HG03460 (cell line): Measurements from ENCODE around the gene HELZ.
"Not testable (repeated sequence)": the region's sequence is repeated elsewhere in the genome, so short reads cannot be mapped to it uniquely, and the experiment has no call there.

ENCODE experiments used
- ATAC-seq: cut with Tn5 transposase; IDR thresholded peaks from one replicate; pipeline ENCODE4 v1.9.1; 2021; ENCODE audit not compliant: unreplicated experiment

The HELZ gene

GRCh38 chr17:67271187-67271586, 26.2 kb upstream of the HELZ start:
- ATAC-seq: not testable (repeated sequence)

GRCh38 chr17:67270416-67270815, 25.4 kb upstream of the HELZ start:
- no peak for ATAC-seq

- no peak for ATAC-seq
Measured at GRCh38 chr17:67266496-67266895, 21.5 kb upstream of the HELZ start.

- ATAC-seq: no peak
Measured at GRCh38 chr17:67265436-67266019, 20.5 kb upstream of the HELZ start.

GRCh38 chr17:67262435-67263117, 17.6 kb upstream of the HELZ start:
- ATAC-seq: no peak

- ATAC-seq: no peak
Measured at GRCh38 chr17:67260170-67260987, 15.4 kb upstream of the HELZ start.

GRCh38 chr17:67258821-67259468, 13.9 kb upstream of the HELZ start:
- no peak for ATAC-seq

GRCh38 chr17:67256075-67256732, 11.2 kb upstream of the HELZ start:
- no peak for ATAC-seq

GRCh38 chr17:67253384-67253783, 8.4 kb upstream of the HELZ start:
- no peak for ATAC-seq

GRCh38 chr17:67251586-67251985, 6.6 kb upstream of the HELZ start:
- not testable (repeated sequence) for ATAC-seq

GRCh38 chr17:67248291-67248690, 3.3 kb upstream of the HELZ start:
- ATAC-seq: no peak

- ATAC-seq: no peak
Measured at GRCh38 chr17:67247416-67247900, 2.5 kb upstream of the HELZ start.

GRCh38 chr17:67246653-67247415, 1.8 kb upstream of the HELZ start:
- ATAC-seq: peak; percentile 46

GRCh38 chr17:67246403-67246652, 1.3 kb upstream of the HELZ start:
- no peak for ATAC-seq

- ATAC-seq: no peak
Measured at GRCh38 chr17:67245694-67246402, 852 bp upstream of the HELZ start.

GRCh38 chr17:67244431-67245072, 444 bp downstream of the HELZ start:
- peak; percentile 18 for ATAC-seq

- ATAC-seq: no peak
Measured at GRCh38 chr17:67243284-67243683, 1.7 kb downstream of the HELZ start.

- ATAC-seq: no peak
Measured at GRCh38 chr17:67241719-67242341, 3.2 kb downstream of the HELZ start.

- ATAC-seq: no peak
Measured at GRCh38 chr17:67239597-67239996, 5.4 kb downstream of the HELZ start.
